NCI-H2081 treated with DMSO at 0.1 percent for 48 hours (cell line): ENCODE data around the gene LGALS9.
"Not testable (repeated sequence)": the region's sequence is repeated elsewhere in the genome, so short reads cannot be mapped to it uniquely, and the experiment has no call there.

Experiments
- DNase-seq: peaks from one replicate; lab custom pipeline; 2025; lab: John Stamatoyannopoulos, UW

The LGALS9 gene

GRCh38 chr17:27690882-27691281, 59.9 kb downstream of the LGALS9 start:
- DNase-seq: no peak

GRCh38 chr17:27695254-27695814, 64.3 kb downstream of the LGALS9 start:
- DNase-seq: not testable (repeated sequence)
